ENCODE data around the gene RORC.
A peak's percentile ranks its signal among the peaks of the same experiment; 100 is the strongest.

Gene RORC

GRCh38 chr1:151807131-151807530 lies 24.5 kb downstream of the RORC start:
- H3K27ac ChIP-seq (ENCODE audit: low read depth, low read length), result no peak overlapping the region
- H3K4me1 ChIP-seq (ENCODE audit: control insufficient read depth, insufficient read depth, low read length), result no peaks in the 10 kb centered on the region
- no peaks in the 10 kb centered on the region for H3K27me3 ChIP-seq (ENCODE audit: control insufficient read depth, insufficient read depth, low read length)
- no peak overlapping the region for H3K4me3 ChIP-seq (ENCODE audit: low read length)
- no peaks in the 10 kb centered on the region for H3K36me3 ChIP-seq (ENCODE audit: control insufficient read depth, insufficient read depth, low read length)
- H3K9ac ChIP-seq (ENCODE audit: low read length), result no peak overlapping the region

- Histone ChIP-seq H3K36me3 (ENCODE audit: control insufficient read depth, insufficient read depth, low read length) (no peaks in the 10 kb centered on the region), H3K4me3 (ENCODE audit: low read length) (no peak overlapping the region), H3K9ac (ENCODE audit: low read length) (no peak overlapping the region), H3K27me3 (ENCODE audit: control insufficient read depth, insufficient read depth, low read length) (no peaks in the 10 kb centered on the region), H3K4me1 (ENCODE audit: control insufficient read depth, insufficient read depth, low read length) (no peaks in the 10 kb centered on the region), H3K27ac (ENCODE audit: low read depth, low read length) (no peak overlapping the region)
Measured at GRCh38 chr1:151806170-151806569, 25.4 kb downstream of the RORC start.

- no peaks in the 10 kb centered on the region for H3K27me3 ChIP-seq (ENCODE audit: control insufficient read depth, insufficient read depth, low read length)
- H3K9ac ChIP-seq (ENCODE audit: low read length), result no peak within 1 kb of the TSS
- H3K27ac ChIP-seq (ENCODE audit: low read depth, low read length), result no peak within 1 kb of the TSS
- no peaks in the 10 kb centered on the region for H3K36me3 ChIP-seq (ENCODE audit: control insufficient read depth, insufficient read depth, low read length)
- H3K4me3 ChIP-seq (ENCODE audit: low read length), result no peak within 1 kb of the TSS
- no peaks in the 10 kb centered on the region for H3K4me1 ChIP-seq (ENCODE audit: control insufficient read depth, insufficient read depth, low read length)
Measured at GRCh38 chr1:151805066-151805820, 26.4 kb downstream of the RORC start, which contains the start of gene LINGO4. Gene LINGO4 (minus strand): TSS chr1:151805419. CDS start chr1:151802704, 2,715 bp downstream.

GRCh38 chr1:151803915-151804314 lies 27.7 kb downstream of the RORC start:
- Histone ChIP-seq H3K27me3 (ENCODE audit: control insufficient read depth, insufficient read depth, low read length) (no peaks in the 10 kb centered on the region), H3K36me3 (ENCODE audit: control insufficient read depth, insufficient read depth, low read length) (no peaks in the 10 kb centered on the region), H3K4me3 (ENCODE audit: low read length) (no peak overlapping the region), H3K9ac (ENCODE audit: low read length) (no peak overlapping the region), H3K4me1 (ENCODE audit: control insufficient read depth, insufficient read depth, low read length) (no peaks in the 10 kb centered on the region), H3K27ac (ENCODE audit: low read depth, low read length) (no peak overlapping the region)

GRCh38 chr1:151803164-151803563 lies 28.4 kb downstream of the RORC start:
- H3K4me3 ChIP-seq (ENCODE audit: low read length), result no peak overlapping the region
- H3K9ac ChIP-seq (ENCODE audit: low read length), result no peak overlapping the region
- no peak overlapping the region for H3K27ac ChIP-seq (ENCODE audit: low read depth, low read length)
- H3K4me1 ChIP-seq (ENCODE audit: control insufficient read depth, insufficient read depth, low read length), result no peaks in the 10 kb centered on the region
- no peaks in the 10 kb centered on the region for H3K27me3 ChIP-seq (ENCODE audit: control insufficient read depth, insufficient read depth, low read length)
- H3K36me3 ChIP-seq (ENCODE audit: control insufficient read depth, insufficient read depth, low read length), result no peaks in the 10 kb centered on the region

- Histone ChIP-seq H3K36me3 (ENCODE audit: control insufficient read depth, insufficient read depth, low read length) (no peaks in the 10 kb centered on the region), H3K27me3 (ENCODE audit: control insufficient read depth, insufficient read depth, low read length) (no peaks in the 10 kb centered on the region), H3K9ac (ENCODE audit: low read length) (no peak overlapping the region), H3K4me1 (ENCODE audit: control insufficient read depth, insufficient read depth, low read length) (no peaks in the 10 kb centered on the region), H3K4me3 (ENCODE audit: low read length) (no peak overlapping the region), H3K27ac (ENCODE audit: low read depth, low read length) (no peak overlapping the region)
Measured at GRCh38 chr1:151802372-151802771, 29.2 kb downstream of the RORC start.

GRCh38 chr1:151801846-151802245 lies 29.8 kb downstream of the RORC start:
- Histone ChIP-seq H3K36me3 (ENCODE audit: control insufficient read depth, insufficient read depth, low read length) (no peaks in the 10 kb centered on the region), H3K27ac (ENCODE audit: low read depth, low read length) (no peak overlapping the region), H3K27me3 (ENCODE audit: control insufficient read depth, insufficient read depth, low read length) (no peaks in the 10 kb centered on the region), H3K4me1 (ENCODE audit: control insufficient read depth, insufficient read depth, low read length) (no peaks in the 10 kb centered on the region), H3K9ac (ENCODE audit: low read length) (no peak overlapping the region), H3K4me3 (ENCODE audit: low read length) (no peak overlapping the region)

GRCh38 chr1:151801310-151801820 lies 30.2 kb downstream of the RORC start:
- no peaks in the 10 kb centered on the region for H3K4me1 ChIP-seq (ENCODE audit: control insufficient read depth, insufficient read depth, low read length)
- H3K36me3 ChIP-seq (ENCODE audit: control insufficient read depth, insufficient read depth, low read length), result no peaks in the 10 kb centered on the region
- H3K4me3 ChIP-seq (ENCODE audit: low read length), result no peak overlapping the region
- H3K27me3 ChIP-seq (ENCODE audit: control insufficient read depth, insufficient read depth, low read length), result no peaks in the 10 kb centered on the region
- H3K9ac ChIP-seq (ENCODE audit: low read length), result no peak overlapping the region
- H3K27ac ChIP-seq (ENCODE audit: low read depth, low read length), result no peak overlapping the region

- Histone ChIP-seq H3K27me3 (ENCODE audit: control insufficient read depth, insufficient read depth, low read length) (no peaks in the 10 kb centered on the region), H3K4me3 (ENCODE audit: low read length) (no peak overlapping the region), H3K9ac (ENCODE audit: low read length) (no peak overlapping the region), H3K4me1 (ENCODE audit: control insufficient read depth, insufficient read depth, low read length) (no peaks in the 10 kb centered on the region), H3K27ac (ENCODE audit: low read depth, low read length) (no peak overlapping the region), H3K36me3 (ENCODE audit: control insufficient read depth, insufficient read depth, low read length) (no peaks in the 10 kb centered on the region)
Measured at GRCh38 chr1:151800830-151801229, 30.8 kb downstream of the RORC start.

- no peak overlapping the region for H3K4me3 ChIP-seq (ENCODE audit: low read length)
- H3K27ac ChIP-seq (ENCODE audit: low read depth, low read length), result no peak overlapping the region
- no peaks in the 10 kb centered on the region for H3K4me1 ChIP-seq (ENCODE audit: control insufficient read depth, insufficient read depth, low read length)
- H3K36me3 ChIP-seq (ENCODE audit: control insufficient read depth, insufficient read depth, low read length), result no peaks in the 10 kb centered on the region
- H3K27me3 ChIP-seq (ENCODE audit: control insufficient read depth, insufficient read depth, low read length), result no peaks in the 10 kb centered on the region
- H3K9ac ChIP-seq (ENCODE audit: low read length), result no peak overlapping the region
Measured at GRCh38 chr1:151799179-151800022, 32.2 kb downstream of the RORC start.

- H3K4me1 ChIP-seq (ENCODE audit: control insufficient read depth, insufficient read depth, low read length), result no peaks in the 10 kb centered on the region
- H3K4me3 ChIP-seq (ENCODE audit: low read length), result no peak overlapping the region
- no peak overlapping the region for H3K27ac ChIP-seq (ENCODE audit: low read depth, low read length)
- H3K36me3 ChIP-seq (ENCODE audit: control insufficient read depth, insufficient read depth, low read length), result no peaks in the 10 kb centered on the region
- no peak overlapping the region for H3K9ac ChIP-seq (ENCODE audit: low read length)
- H3K27me3 ChIP-seq (ENCODE audit: control insufficient read depth, insufficient read depth, low read length), result no peaks in the 10 kb centered on the region
Measured at GRCh38 chr1:151798571-151798970, 33.0 kb downstream of the RORC start.

GRCh38 chr1:151790940-151791651 lies 40.5 kb downstream of the RORC start:
- H3K36me3 ChIP-seq (ENCODE audit: control insufficient read depth, insufficient read depth, low read length), result no peaks in the 10 kb centered on the region
- peaks cover 5% of the 10 kb centered on the region for H3K4me1 ChIP-seq (ENCODE audit: control insufficient read depth, insufficient read depth, low read length)
- peak overlapping the region; percentile 32 for H3K9ac ChIP-seq (ENCODE audit: low read length)
- H3K27ac ChIP-seq (ENCODE audit: low read depth, low read length), result no peak overlapping the region
- no peaks in the 10 kb centered on the region for H3K27me3 ChIP-seq (ENCODE audit: control insufficient read depth, insufficient read depth, low read length)
- peak overlapping the region; percentile 95 for H3K4me3 ChIP-seq (ENCODE audit: low read length)
